ENCODE results near the gene SKI. TPM values are rescaled to one million over a fixed set of nuclear protein-coding genes. Genes with fewer than 3 reads are reported as not detected.

Gene SKI
- total and polyA plus RNA-seq, 2 of the 8 experiments (the other 6 are each of a cell fraction or from before 2014, with no cell fraction given) = 8.3 to 87.6 TPM

GRCh38 chr1:2340086-2340917 lies 112.2 kb downstream of the SKI start:
- H3K4me2 ChIP-seq (ENCODE audit: insufficient read depth in 1 of 2, low read depth in 2 of 2, low read length in 2 of 2) = no peak overlapping the region
- H3K4me3 ChIP-seq (ENCODE audit: extremely low read depth in 1 of 4, insufficient read depth in 2 of 4, low read depth in 3 of 4, low read length in 4 of 4) = no peak overlapping the region
- peak; percentile 81 for TF ChIP-seq EGR1 (IDR thresholded peaks at IDR 0.05; ENCODE audit: borderline replicate concordance, low read depth, low read length)
- TF ChIP-seq CTCF (IDR thresholded peaks at IDR 0.05; ENCODE audit: control extremely low read depth in 1 of 3, insufficient read depth in 1 of 3, low read depth in 1 of 3, low read length in 3 of 3) = no peak
- peak; percentile 62; the same call in 1 of the 2 replicates for TF ChIP-seq FOSL1 (IDR thresholded peaks at IDR 0.05; ENCODE audit: insufficient read depth, low read depth, low read length)
- TF ChIP-seq BACH1 (IDR thresholded peaks at IDR 0.05; ENCODE audit: low read length) = no peak
- TF ChIP-seq CHD1 (IDR thresholded peaks at IDR 0.05; ENCODE audit: low read depth, low read length) = no peak
- no peaks in the 10 kb centered on the region for H3K23me2 ChIP-seq (ENCODE audit: low read depth, low read length)
- H2BK12ac ChIP-seq (ENCODE audit: low read depth, low read length) = no peak overlapping the region
- H3K23ac ChIP-seq (ENCODE audit: insufficient read length) = no peak overlapping the region
- H3K4me1 ChIP-seq (replicated peaks in 1 of 4; ENCODE audit: control insufficient read depth in 3 of 4, insufficient read depth in 4 of 4, low read length in 3 of 4) = no peaks in the 10 kb centered on the region
- POLR2A ChIA-PET (ENCODE audit: partially characterized antibody) = no interaction called here
- H3K79me2 ChIP-seq (ENCODE audit: control insufficient read depth in 1 of 2, insufficient read depth in 2 of 2, low read length in 2 of 2) = no peaks in the 10 kb centered on the region
- no peak overlapping the region for H2BK5ac ChIP-seq (ENCODE audit: low read depth, low read length)
- H4K5ac ChIP-seq (ENCODE audit: insufficient read length, low read depth, low read length) = no peak overlapping the region
- H3K9me3 ChIP-seq (ENCODE audit: insufficient read depth in 2 of 2, low read depth in 1 of 2, low read length in 1 of 2) = no peaks in the 10 kb centered on the region
- no peak overlapping the region for H2BK120ac ChIP-seq (replicated peaks; ENCODE audit: low read depth, low read length)
- no peak overlapping the region for H3K14ac ChIP-seq (ENCODE audit: insufficient read length)
- no peak overlapping the region for H3K27ac ChIP-seq (ENCODE audit: low read depth, low read length)
- no peak overlapping the region for H4K91ac ChIP-seq (replicated peaks; ENCODE audit: insufficient read length, low read length)
- H3K27me3 ChIP-seq (replicated peaks in 1 of 4; ENCODE audit: control insufficient read depth in 3 of 4, extremely low read depth in 1 of 4, insufficient read depth in 3 of 4, low read length in 3 of 4) = no peaks in the 10 kb centered on the region
- no peak overlapping the region for H2BK20ac ChIP-seq (ENCODE audit: low read length)
- H2AFZ ChIP-seq (ENCODE audit: low read length) = no peak overlapping the region
- no peak overlapping the region for H2AK5ac ChIP-seq (ENCODE audit: low read depth, low read length)
- H3K56ac ChIP-seq (replicated peaks; ENCODE audit: insufficient read length, low read depth, low read length) = no peak overlapping the region
- CTCF ChIA-PET (ENCODE audit: partially characterized antibody) = interaction anchor here (1.5 to 1.7 kb wide), 2 partner anchors 41 kb away, joined by 3 to 5 read pairs; no protein-coding TSS in a partner anchor
- H3K79me1 ChIP-seq (ENCODE audit: low read depth, low read length) = no peaks in the 10 kb centered on the region
- H4K20me1 ChIP-seq (replicated peaks in 1 of 2; ENCODE audit: control insufficient read depth in 1 of 2, insufficient read depth in 2 of 2, low read length in 2 of 2) = peaks cover 0 to 3% of the 10 kb centered on the region in 2 experiments
- H3K18ac ChIP-seq (ENCODE audit: extremely low read depth, low read length) = no peak overlapping the region
- no peaks in the 10 kb centered on the region for H3K36me3 ChIP-seq (ENCODE audit: control insufficient read depth in 2 of 4, insufficient read depth in 4 of 4, low read length in 3 of 4)
- H4K8ac ChIP-seq (ENCODE audit: extremely low read depth, insufficient read depth, low read length) = peak overlapping the region; percentile 35
- no peak for DNase-seq (ENCODE audit: low read depth in 1 of 2, low spot score in 2 of 2)
- WGBS, 2 experiments (ENCODE audit: extremely low coverage in 1 of 2, insufficient coverage in 1 of 2, insufficient read length in 1 of 2, insufficient replicate concordance in 2 of 2, low coverage in 1 of 2, low lambda C conversion rate in 2 of 2, missing lambda C conversion rate in 1 of 2) = 92% methylated on average over 23 of the region's 24 CpGs; no CpG with 5 or more reads in 1 of the 2 experiments
- FAIRE-seq = no peak
- H3K9ac ChIP-seq (replicated peaks in 1 of 4; ENCODE audit: extremely low read depth in 1 of 4, low read depth in 3 of 4, low read length in 3 of 4) = no peak overlapping the region
- H3K4ac ChIP-seq (replicated peaks; ENCODE audit: insufficient read length, low read depth, low read length) = no peak overlapping the region
- H2BK15ac ChIP-seq (ENCODE audit: low read length) = no peak overlapping the region

Data from H1 (cell line).